Natural killer cell (primary cell): ENCODE data around the gene SH2D3C. TPM values are rescaled to one million over a fixed set of nuclear protein-coding genes. Genes with fewer than 3 reads are reported as not detected.

Experiments
- ATAC-seq, 3 donors: fragments of 150-1000 bp in 2 of 3; fragments of 200-7000 bp in 1 of 3; cut with Tn5 transposase; 1 replicate in 1 of 3; 2 replicates in 2 of 3; pipeline ENCODE4 v1.10.0; 2021; ENCODE audit warnings: mild to moderate bottlenecking in 2 of 3, moderate library complexity in 2 of 3
- DNase-seq, 2 donors: peaks; one replicate each; pipeline versions ENCODE4 v3.0.0 to v3.0.0-alpha.2; 2013 to 2021; ENCODE audit warnings: mixed read lengths in 1 of 2
- H3K27ac ChIP-seq: one replicate; pipeline ENCODE4 v1.5.1; 2013; ENCODE audit warnings: mild to moderate bottlenecking, low read length
- H3K27me3 ChIP-seq: one replicate; pipeline ENCODE4 v1.6.1; 2013; ENCODE audit warnings: low read length; ENCODE audit not compliant: control insufficient read depth, insufficient read depth
- H3K36me3 ChIP-seq: one replicate; pipeline ENCODE4 v1.6.1; 2013; ENCODE audit warnings: low read length; ENCODE audit not compliant: control insufficient read depth, insufficient read depth
- H3K4me1 ChIP-seq: one replicate; pipeline ENCODE4 v1.6.1; 2013; ENCODE audit warnings: low read length; ENCODE audit not compliant: control insufficient read depth, insufficient read depth
- H3K4me3 ChIP-seq: one replicate; pipeline ENCODE4 v1.5.1; 2013; ENCODE audit warnings: low read length
- H3K9me3 ChIP-seq: one replicate; pipeline ENCODE4 v1.6.1; 2013; ENCODE audit warnings: low read length; ENCODE audit not compliant: control insufficient read depth, insufficient read depth
- H3K27ac Mint-ChIP-seq, 2 donors: one replicate each; pipeline ENCODE4 v1.8.0; 2022; ENCODE audit warnings: mild to moderate bottlenecking in 2 of 2, mixed read lengths in 2 of 2, moderate library complexity in 1 of 2
- H3K27me3 Mint-ChIP-seq, 2 donors: one replicate each; pipeline ENCODE4 v1.8.0; 2022; ENCODE audit warnings: low read depth in 2 of 2, mixed read lengths in 2 of 2
- H3K36me3 Mint-ChIP-seq: one replicate; pipeline ENCODE4 v1.8.0; 2022; ENCODE audit warnings: mixed read lengths
- H3K4me1 Mint-ChIP-seq, 2 donors: one replicate each; pipeline ENCODE4 v1.8.0; 2022; ENCODE audit warnings: mixed read lengths in 2 of 2
- H3K4me3 Mint-ChIP-seq: one replicate; pipeline ENCODE4 v1.8.0; 2022; ENCODE audit warnings: mild to moderate bottlenecking, moderate library complexity, mixed read lengths
- H3K9me3 Mint-ChIP-seq, 2 donors: one replicate each; pipeline ENCODE4 v1.8.0; 2022; ENCODE audit warnings: mixed read lengths in 2 of 2
- WGBS: methylation state at CpG from one replicate; pipeline ENCODE4 v1.1.7; 2013; ENCODE audit warnings: missing lambda C conversion rate; ENCODE audit not compliant: insufficient coverage; 5-methylcytosine and 5-hydroxymethylcytosine counted together
- intact Hi-C: fragments of 100-400 bp; cut with micrococcal nuclease; formaldehyde crosslinking; loops from one replicate; pipeline ENCODE4 v1.14.2; 2022
- total RNA-seq, 4 donors: library from RNA; stranded (reverse); fragments of 120-200 nt in 1 of 4; gene quantifications; one replicate each; pipeline versions ENCODE4 v1.2.3 to v1.2.4, GENCODE V29; 2013 to 2022
- TF ChIP-seq, protein P1 (sequence below): fragments of 200-600 bp; IDR thresholded peaks from one replicate; pipeline ENCODE4 v1.8.0; 2022; ENCODE audit warnings: antibody characterized with exemption

The SH2D3C gene
- total RNA-seq, 3 donors from 2014 or later (not counting 1 experiment from before 2014, with no cell fraction given): 42.8 to 86.8 (median 56.6) TPM

DNA sequence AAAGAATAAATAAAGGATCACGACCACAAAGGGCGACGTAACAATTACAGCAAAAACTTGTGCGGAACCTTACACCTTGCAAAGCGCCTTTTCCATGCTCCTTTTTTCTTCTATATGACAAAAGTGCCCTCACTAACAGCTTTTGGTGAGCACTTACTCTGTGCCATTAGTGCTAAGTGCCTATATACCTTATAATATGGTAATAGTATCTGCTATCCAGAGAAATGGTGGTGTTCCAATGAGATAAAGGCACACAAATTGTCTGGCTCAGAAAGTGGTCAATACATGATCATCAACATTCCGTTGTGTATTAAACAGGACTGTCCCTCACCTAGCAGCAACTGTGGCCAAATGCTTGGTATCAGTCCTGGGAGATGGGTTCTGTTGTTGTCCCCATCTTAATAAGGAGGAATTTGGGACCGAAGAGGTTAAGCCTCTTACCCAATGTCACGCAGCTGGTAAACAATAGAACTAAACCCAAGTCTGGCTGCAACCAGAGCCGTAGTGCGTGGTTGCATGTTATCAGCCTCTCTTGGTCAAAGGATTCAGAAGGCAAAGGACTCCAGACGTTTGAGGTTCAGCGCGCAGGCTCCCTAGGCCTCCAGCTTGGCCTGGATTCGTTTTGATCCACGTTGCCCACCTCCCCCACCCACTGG, 42.8 kb downstream of the SH2D3C start:
- DNase-seq: no peak
- H3K27me3 Mint-ChIP-seq: no peaks in the 10 kb centered on the region
- H3K4me1 Mint-ChIP-seq: peaks cover 5 to 24% of the 10 kb centered on the region in 2 donors
- Histone ChIP-seq H3K36me3 (peaks cover 36% of the 10 kb centered on the region), H3K4me3 (no peak overlapping the region), H3K9me3 (no peaks in the 10 kb centered on the region), H3K27me3 (no peaks in the 10 kb centered on the region), H3K4me1 (peaks cover 22% of the 10 kb centered on the region), H3K27ac (peak overlapping the region; percentile 93)
- peaks cover 8% of the 10 kb centered on the region for H3K36me3 Mint-ChIP-seq
- no peaks in the 10 kb centered on the region for H3K9me3 Mint-ChIP-seq
- TF ChIP-seq, protein P1, sequence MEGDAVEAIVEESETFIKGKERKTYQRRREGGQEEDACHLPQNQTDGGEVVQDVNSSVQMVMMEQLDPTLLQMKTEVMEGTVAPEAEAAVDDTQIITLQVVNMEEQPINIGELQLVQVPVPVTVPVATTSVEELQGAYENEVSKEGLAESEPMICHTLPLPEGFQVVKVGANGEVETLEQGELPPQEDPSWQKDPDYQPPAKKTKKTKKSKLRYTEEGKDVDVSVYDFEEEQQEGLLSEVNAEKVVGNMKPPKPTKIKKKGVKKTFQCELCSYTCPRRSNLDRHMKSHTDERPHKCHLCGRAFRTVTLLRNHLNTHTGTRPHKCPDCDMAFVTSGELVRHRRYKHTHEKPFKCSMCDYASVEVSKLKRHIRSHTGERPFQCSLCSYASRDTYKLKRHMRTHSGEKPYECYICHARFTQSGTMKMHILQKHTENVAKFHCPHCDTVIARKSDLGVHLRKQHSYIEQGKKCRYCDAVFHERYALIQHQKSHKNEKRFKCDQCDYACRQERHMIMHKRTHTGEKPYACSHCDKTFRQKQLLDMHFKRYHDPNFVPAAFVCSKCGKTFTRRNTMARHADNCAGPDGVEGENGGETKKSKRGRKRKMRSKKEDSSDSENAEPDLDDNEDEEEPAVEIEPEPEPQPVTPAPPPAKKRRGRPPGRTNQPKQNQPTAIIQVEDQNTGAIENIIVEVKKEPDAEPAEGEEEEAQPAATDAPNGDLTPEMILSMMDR: no peak
- no peak for ATAC-seq
- peak overlapping the region; percentile 92 for H3K4me3 Mint-ChIP-seq
- peak overlapping the region; percentile 93 to 96 for H3K27ac Mint-ChIP-seq
- intact Hi-C loops: loop anchor here (1.0 to 10.0 kb wide), 7 partner anchors 37 to 187 kb away; partner anchors contain the start of genes FPGS and STXBP1
- WGBS: 51% methylated on average over 15 of the region's 15 CpGs

DNA sequence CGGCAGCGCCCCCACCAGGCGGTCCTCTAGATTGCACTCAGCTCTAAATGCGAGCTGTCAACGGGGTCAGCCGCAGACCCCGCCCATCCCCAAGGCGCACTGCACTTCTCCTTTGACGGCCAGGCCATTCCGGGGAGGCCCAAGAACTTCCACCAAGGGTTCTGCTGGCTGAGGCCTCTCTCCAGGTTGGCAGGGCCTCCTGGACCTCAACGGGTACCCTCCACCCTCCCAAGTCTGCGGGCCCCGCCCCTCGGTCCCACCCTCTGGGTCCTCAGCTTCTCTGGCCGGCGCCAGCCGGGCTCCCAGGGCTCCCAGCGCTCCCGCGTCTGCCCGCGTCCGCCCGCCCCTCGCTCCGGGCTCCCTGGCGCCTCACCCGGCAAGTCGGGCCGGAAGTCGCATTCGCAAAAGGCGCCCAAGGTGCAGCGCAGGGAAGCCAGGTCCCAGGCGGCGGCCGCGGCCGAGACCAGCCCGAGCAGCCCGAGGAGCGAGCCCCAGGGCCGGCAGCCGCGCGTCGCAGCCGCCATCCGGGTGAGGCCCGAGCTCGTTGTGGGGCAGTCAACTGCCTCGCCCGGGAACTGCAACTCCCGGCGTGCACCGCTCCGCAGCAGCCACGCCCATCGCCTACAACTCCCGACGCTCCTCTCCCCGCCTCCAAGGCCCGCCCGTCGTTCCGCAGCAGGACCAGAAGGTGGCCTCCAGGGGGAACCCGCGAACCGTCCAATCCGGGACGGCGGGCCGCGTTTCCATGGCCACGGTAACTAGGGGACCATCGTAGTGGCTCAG, 43.5 kb downstream of the SH2D3C start, which contains the start of gene TOR2A:
Gene TOR2A, minus strand, starts transcription at position 548 of the 783 bp plus-strand sequence. Its CDS starts 24 bp downstream, at position 524.
- H3K4me1 ChIP-seq: peaks cover 22% of the 10 kb centered on the region
- ATAC-seq (peak; percentile 90 to 98 (median 90)), DNase-seq (peak; percentile 100)
- peak within 1 kb of the TSS; percentile 93 for H3K27ac ChIP-seq
- H3K4me3 ChIP-seq: peak within 1 kb of the TSS; percentile 50
- Mint-ChIP-seq H3K4me1 (peaks cover 5 to 24% of the 10 kb centered on the region in 2 donors), H3K9me3 (no peaks in the 10 kb centered on the region), H3K36me3 (peaks cover 8% of the 10 kb centered on the region), H3K27ac (peak within 1 kb of the TSS; percentile 93 to 96), H3K27me3 (no peaks in the 10 kb centered on the region), H3K4me3 (peak within 1 kb of the TSS; percentile 92)
- under 1% methylated on average over 76 of the region's 76 CpGs for WGBS
- intact Hi-C loops: loop anchor here (1.0 to 10.0 kb wide), 9 partner anchors 36 to 231 kb away; partner anchors contain the start of genes FPGS and STXBP1
- peaks cover 28% of the 10 kb centered on the region for H3K36me3 ChIP-seq
- H3K27me3 ChIP-seq: no peaks in the 10 kb centered on the region
- H3K9me3 ChIP-seq: no peaks in the 10 kb centered on the region
- TF ChIP-seq, protein P1: peak; percentile 71

- TF ChIP-seq, protein P1: no peak
- intact Hi-C loops: loop anchor here (1.0 to 10.0 kb wide), 6 partner anchors 35 to 230 kb away; partner anchors contain the start of gene STXBP1
- peak in 1 of 2 donors; percentile 34 for DNase-seq
- Mint-ChIP-seq H3K27ac (peak overlapping the region; percentile 93 to 96), H3K36me3 (peaks cover 8% of the 10 kb centered on the region), H3K9me3 (no peaks in the 10 kb centered on the region), H3K4me1 (peaks cover 5 to 24% of the 10 kb centered on the region in 2 donors), H3K27me3 (no peaks in the 10 kb centered on the region), H3K4me3 (peak overlapping the region; percentile 79)
- H3K9me3 ChIP-seq: no peaks in the 10 kb centered on the region
- H3K27ac ChIP-seq: peak overlapping the region; percentile 87
- H3K27me3 ChIP-seq: no peaks in the 10 kb centered on the region
- H3K4me3 ChIP-seq: peak overlapping the region; percentile 50
- no peak for ATAC-seq
- 67% methylated on average over 22 of the region's 22 CpGs for WGBS
- H3K4me1 ChIP-seq: peaks cover 22% of the 10 kb centered on the region
- H3K36me3 ChIP-seq: peaks cover 24% of the 10 kb centered on the region
These were observed 44.2 kb downstream of the SH2D3C start for GRCh38 chr9:127734247-127734746.
